ENCODE data around the gene OPHN1.

Gene OPHN1

DNA sequence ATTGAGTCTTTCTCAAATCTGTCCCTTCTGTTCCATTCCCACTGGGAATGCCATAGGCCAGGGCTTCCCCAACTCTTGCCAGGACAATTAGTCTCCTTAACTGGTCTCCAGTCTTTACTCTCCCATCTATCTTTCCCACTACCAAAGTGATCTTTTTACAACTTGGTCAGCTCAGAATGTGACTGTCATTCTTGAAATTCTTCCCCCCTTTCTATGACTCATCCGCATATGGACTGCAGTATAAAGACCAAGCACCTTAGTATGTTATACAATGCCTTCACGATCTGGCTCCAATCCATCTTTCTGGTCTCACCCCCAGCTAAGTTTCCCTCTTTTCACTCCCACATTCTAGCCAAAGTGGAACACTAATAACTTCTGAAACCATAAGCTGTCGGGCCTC, 383.8 kb downstream of the OPHN1 start:
- no peak for DNase-seq

GRCh38 chrX:68048774-68049173, 384.5 kb downstream of the OPHN1 start:
- DNase-seq: no peak

GRCh38 chrX:68045008-68045577, 388.2 kb downstream of the OPHN1 start:
- DNase-seq: no peak

DNA sequence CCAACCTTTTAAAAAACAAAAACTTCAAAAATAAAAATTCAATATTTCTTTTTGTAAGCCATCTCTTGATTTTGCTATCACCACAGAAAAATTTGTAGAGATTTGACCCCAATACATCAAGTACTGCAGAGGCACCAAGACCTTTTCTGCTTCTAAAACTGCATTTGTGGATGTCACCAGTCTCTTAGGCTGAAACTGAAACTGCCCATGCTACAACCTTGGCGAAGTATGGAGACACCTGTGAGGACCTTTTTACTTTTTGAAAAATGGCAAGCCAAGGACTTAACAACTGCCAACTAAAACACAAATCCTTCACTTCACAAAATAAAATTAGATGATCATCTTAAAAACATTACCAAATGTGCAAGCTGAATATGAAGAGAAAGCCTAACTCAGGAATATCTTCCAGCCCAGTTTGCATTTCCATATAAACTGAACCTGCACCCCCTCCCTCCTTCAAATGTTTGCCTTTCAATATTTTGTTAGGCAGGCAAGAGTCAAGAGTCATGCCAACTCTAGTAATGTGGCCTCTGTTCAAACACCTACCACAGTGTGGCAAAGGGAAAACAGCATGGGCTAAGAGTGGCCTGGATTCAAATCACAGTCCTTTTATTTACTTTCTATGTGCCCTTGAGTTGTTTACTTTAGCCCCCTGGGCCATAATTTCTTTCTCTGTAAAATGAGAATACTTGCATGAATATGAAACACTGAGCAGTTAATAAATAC, 389.4 kb downstream of the OPHN1 start:
- no peak for DNase-seq

- no peak for DNase-seq
Observed at GRCh38 chrX:68041110-68041509, 392.2 kb downstream of the OPHN1 start.

- DNase-seq: no peak
Observed at GRCh38 chrX:68018248-68019203, 414.8 kb downstream of the OPHN1 start.

DNA sequence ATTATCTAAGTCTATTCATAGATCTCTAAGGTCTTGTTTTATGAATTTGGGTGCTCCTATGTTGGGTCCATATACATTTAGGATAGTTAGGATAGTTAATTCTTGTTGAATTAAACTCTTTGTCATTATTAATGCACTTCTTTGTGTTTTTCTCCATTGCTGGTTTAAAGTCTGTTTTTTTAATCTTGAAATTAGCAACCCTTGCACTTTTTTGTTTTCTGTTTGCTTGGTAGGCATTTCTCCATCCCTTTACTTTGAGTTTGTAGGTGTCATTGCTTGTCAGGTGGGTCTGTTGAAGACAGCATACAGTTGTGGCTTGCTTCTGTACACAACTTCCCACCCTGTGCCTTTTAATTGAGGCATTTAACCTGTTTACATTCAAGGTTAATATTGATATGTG, 434.8 kb downstream of the OPHN1 start:
- no peak for DNase-seq
